HEK293T (cell line): Measurements from ENCODE around the gene CGREF1.

Experiments
- CTCF ChIA-PET: fragments of 350-600 bp; formaldehyde crosslinking; extraction: SDS; loops from one replicate; lab custom pipeline; 2021; ENCODE audit warnings: antibody characterized with exemption, inconsistent platforms; lab: Yijun Ruan, JAX
- POLR2A ChIA-PET: fragments of 350-600 bp; formaldehyde crosslinking; extraction: SDS; loops from one replicate; lab custom pipeline; 2020; ENCODE audit warnings: antibody characterized with exemption, inconsistent platforms; lab: Yijun Ruan, JAX
- DNase-seq: peaks from one replicate; pipeline ENCODE4 v3.0.0; 2012; ENCODE audit warnings: mixed read lengths; ENCODE audit errors: extremely low spot score
- ARNT ChIP-seq: fragments of 450-650 bp; IDR thresholded peaks from 2 replicates; pipeline ENCODE4 v1.6.1; 2017; ENCODE audit warnings: mild to moderate bottlenecking
- BHLHE40 ChIP-seq: fragments of 450-650 bp; IDR thresholded peaks from 2 replicates; pipeline ENCODE4 v1.6.1; 2016; ENCODE audit warnings: mild to moderate bottlenecking, moderate library complexity, borderline replicate concordance
- CTBP1 ChIP-seq: fragments of 450-650 bp; IDR thresholded peaks from 2 replicates; pipeline ENCODE4 v1.6.1; 2016; ENCODE audit warnings: borderline replicate concordance
- ELF4 ChIP-seq: fragments of 450-650 bp; IDR thresholded peaks from 2 replicates; pipeline ENCODE4 v1.6.1; 2017; ENCODE audit warnings: antibody characterized with exemption
- FOXK2 ChIP-seq: fragments of 450-650 bp; IDR thresholded peaks from 2 replicates; pipeline ENCODE4 v1.6.1; 2016; ENCODE audit warnings: mild to moderate bottlenecking
- FOXM1 ChIP-seq: fragments of 450-650 bp; IDR thresholded peaks from 2 replicates; pipeline ENCODE4 v1.6.1; 2017; ENCODE audit warnings: mild to moderate bottlenecking, borderline replicate concordance
- HDGF ChIP-seq: fragments of 450-650 bp; IDR thresholded peaks from 2 replicates; pipeline ENCODE4 v1.6.1; 2017; ENCODE audit warnings: antibody characterized with exemption, borderline replicate concordance
- L3MBTL2 ChIP-seq: fragments of 450-650 bp; conservative IDR thresholded peaks from 2 replicates; pipeline ENCODE4 v1.6.1; 2016; ENCODE audit warnings: mild to moderate bottlenecking
- LEF1 ChIP-seq: fragments of 450-650 bp; IDR thresholded peaks from 2 replicates; pipeline ENCODE4 v1.6.1; 2017; ENCODE audit warnings: mild to moderate bottlenecking, borderline replicate concordance
- NFRKB ChIP-seq: fragments of 450-650 bp; IDR thresholded peaks from 2 replicates; pipeline ENCODE4 v1.6.1; 2016; ENCODE audit warnings: mild to moderate bottlenecking, moderate library complexity
- SUZ12 ChIP-seq: fragments of 450-650 bp; IDR thresholded peaks from 2 replicates; pipeline ENCODE4 v1.6.1; 2016; ENCODE audit warnings: mild to moderate bottlenecking
- TARDBP ChIP-seq: fragments of 450-650 bp; IDR thresholded peaks from 2 replicates; pipeline ENCODE4 v1.6.1; 2016
- ZNF384 ChIP-seq: fragments of 450-650 bp; IDR thresholded peaks from 2 replicates; pipeline ENCODE4 v1.6.1; 2016
- TF ChIP-seq, protein P1 (sequence below): fragments of 450-650 bp; IDR thresholded peaks from 2 replicates; pipeline ENCODE4 v1.6.1; 2016

CGREF1 gene

DNA sequence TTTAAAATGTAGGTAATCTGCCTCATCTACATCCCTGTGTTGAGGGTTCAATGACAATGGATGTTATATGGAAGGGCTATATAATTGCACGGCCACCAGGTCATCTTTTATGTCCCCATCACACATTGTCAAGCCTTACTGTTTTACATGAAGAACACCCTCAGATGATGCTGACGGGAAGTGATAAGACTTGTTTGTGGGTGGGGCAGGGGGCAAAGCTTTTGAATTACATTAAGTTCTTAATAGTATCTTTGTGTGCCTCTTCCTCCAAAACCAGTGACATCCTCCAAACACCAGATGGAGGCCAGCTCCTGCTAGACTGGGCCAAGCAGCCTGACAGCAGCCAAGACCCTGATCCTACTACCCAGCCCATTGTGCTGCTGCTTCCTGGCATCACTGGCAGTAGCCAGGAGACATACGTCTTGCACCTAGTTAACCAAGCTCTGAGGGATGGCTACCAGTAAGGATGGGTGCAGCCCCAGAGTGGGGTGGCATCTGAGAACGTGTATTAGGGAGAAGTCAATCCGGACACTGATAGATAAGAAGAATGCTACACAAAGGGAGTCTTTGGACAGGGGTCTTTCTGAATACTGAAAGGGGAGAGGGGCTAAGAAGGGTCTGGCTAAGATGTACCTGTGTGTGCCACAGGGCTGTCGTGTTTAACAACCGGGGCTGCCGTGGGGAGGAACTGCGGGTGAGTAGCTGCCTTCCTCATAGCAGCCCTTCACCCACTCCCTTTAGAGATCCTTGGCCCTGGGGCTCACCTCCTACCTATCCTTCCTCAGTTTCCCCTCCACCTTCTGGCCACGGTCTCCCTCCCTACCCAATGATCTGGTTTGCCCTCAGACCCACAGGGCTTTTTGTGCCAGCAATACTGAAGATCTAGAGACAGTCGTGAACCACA is 10.0 kb upstream of the CGREF1 start:
- POLR2A ChIA-PET = interaction anchor here (0.5 kb wide), 1 partner anchor 96 kb away, joined by 3 read pairs; no protein-coding TSS in a partner anchor
- CTCF ChIA-PET = no interaction called here

GRCh38 chr2:27127883-27128667 is 9.1 kb upstream of the CGREF1 start:
- no peak for TF ChIP-seq BHLHE40
- ChIA-PET POLR2A (interaction anchor here (0.5 kb wide), 1 partner anchor 97 kb away, joined by 3 read pairs; no protein-coding TSS in a partner anchor), CTCF (interaction anchor here (0.7 kb wide), 1 partner anchor 41 kb away, joined by 3 read pairs; the partner anchor contains the start of gene KHK)
- DNase-seq = no peak

More for the DNA sequence above, 10.0 kb upstream of the CGREF1 start:
- TF ChIP-seq TARDBP (no peak), ZNF384 (no peak), NFRKB (no peak), SUZ12 (no peak), CTBP1 (no peak)
- DNase-seq = no peak

GRCh38 chr2:27126252-27126710 is 7.4 kb upstream of the CGREF1 start:
- ChIA-PET CTCF (no interaction called here), POLR2A (interaction anchor here (3.8 kb wide), 1 partner anchor 7 kb away, joined by 42 read pairs; the partner anchor contains the start of gene PREB)
- no peak for DNase-seq
- TF ChIP-seq L3MBTL2 (peak; percentile 46; the same call in 1 of the 2 replicates), ELF4 (no peak)
- TF ChIP-seq, protein P1, sequence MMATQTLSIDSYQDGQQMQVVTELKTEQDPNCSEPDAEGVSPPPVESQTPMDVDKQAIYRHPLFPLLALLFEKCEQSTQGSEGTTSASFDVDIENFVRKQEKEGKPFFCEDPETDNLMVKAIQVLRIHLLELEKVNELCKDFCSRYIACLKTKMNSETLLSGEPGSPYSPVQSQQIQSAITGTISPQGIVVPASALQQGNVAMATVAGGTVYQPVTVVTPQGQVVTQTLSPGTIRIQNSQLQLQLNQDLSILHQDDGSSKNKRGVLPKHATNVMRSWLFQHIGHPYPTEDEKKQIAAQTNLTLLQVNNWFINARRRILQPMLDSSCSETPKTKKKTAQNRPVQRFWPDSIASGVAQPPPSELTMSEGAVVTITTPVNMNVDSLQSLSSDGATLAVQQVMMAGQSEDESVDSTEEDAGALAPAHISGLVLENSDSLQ = peak; percentile 63

DNA sequence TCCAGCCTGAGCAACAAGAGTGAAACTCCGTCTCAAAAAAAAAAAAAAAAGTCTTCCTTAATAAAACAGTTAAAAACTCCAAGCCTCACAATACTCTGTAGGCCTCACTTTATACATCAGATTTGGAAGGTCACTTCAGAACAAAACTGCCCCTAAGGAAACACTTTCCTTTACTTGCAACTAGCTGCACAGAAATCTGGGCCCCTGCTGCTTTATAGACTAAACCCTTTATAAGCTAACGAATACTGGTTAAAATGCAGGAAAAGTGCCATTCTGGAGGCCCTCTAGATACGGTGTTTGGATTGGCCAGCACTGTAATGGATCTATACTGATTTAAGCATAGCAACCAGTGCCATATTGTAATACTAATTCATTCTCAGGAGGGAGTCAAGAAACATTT is 6.2 kb upstream of the CGREF1 start:
- DNase-seq = no peak
- ChIA-PET POLR2A (interaction anchor here (0.7 to 3.8 kb wide), 3 partner anchors 8 to 159 kb away, joined by 3 to 42 read pairs (median 3); partner anchors contain the start of gene PREB), CTCF (no interaction called here)
- TF ChIP-seq ARNT (no peak), NFRKB (no peak), ZNF384 (peak; percentile 74), LEF1 (no peak), FOXK2 (no peak)

DNA sequence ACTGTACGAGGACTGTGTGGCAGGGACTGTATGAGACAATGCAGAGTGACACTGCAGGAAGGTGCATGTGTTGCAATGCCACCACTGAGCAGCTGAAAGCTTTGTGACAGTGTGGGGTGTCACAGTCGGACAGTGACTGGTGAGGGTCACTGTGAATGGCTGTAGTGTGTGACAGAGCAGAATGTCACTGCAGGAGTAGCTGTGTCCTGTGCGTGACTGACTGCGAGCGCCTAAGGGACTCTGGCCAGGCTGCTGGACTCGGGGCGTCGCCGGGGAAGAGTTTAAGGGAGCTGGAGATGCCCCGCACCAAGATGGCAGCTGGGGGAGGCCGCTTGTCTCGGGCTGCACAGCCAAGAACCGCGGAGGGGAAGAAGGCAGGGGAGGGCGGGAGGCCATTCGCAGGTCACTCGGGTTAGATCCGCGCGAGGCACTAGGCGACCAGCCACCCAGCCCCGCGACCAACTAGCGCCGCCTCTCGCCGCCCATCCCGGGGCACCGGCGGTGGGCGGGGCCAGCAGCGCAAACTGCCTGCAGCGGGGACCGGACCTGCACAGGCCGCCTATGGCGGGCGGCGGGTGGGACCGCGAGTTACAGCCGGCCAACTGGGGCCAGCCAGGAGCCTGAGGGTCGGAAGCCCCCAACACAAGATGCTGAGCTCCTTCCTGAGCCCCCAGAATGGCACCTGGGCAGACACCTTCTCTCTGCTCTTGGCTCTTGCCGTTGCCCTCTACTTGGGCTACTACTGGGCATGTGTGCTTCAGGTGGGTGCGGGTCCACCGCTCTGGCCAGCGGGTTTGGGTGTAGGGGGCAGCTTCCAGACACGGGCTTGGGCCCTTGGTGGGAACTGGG is 4.6 kb upstream of the CGREF1 start, which contains the start of gene ABHD1:
ABHD1 (plus strand) TSS at position 514 of the 849 bp plus-strand sequence; CDS start at position 648, 134 bp downstream.
- CTCF ChIA-PET = interaction anchor here (1.2 to 1.8 kb wide), 2 partner anchors 35 to 36 kb away, joined by 3 to 5 read pairs; no protein-coding TSS in a partner anchor
- DNase-seq = peak; percentile 62
- TF ChIP-seq BHLHE40 (no peak), LEF1 (0 out of 2 replicates have a peak, but pooled peaks have one; percentile 36)
- POLR2A ChIA-PET = interaction anchor here (0.7 to 3.8 kb wide), 11 partner anchors 9 to 88 kb away, joined by 3 to 42 read pairs (median 4); partner anchors contain the start of genes AGBL5, KHK and PREB

DNA sequence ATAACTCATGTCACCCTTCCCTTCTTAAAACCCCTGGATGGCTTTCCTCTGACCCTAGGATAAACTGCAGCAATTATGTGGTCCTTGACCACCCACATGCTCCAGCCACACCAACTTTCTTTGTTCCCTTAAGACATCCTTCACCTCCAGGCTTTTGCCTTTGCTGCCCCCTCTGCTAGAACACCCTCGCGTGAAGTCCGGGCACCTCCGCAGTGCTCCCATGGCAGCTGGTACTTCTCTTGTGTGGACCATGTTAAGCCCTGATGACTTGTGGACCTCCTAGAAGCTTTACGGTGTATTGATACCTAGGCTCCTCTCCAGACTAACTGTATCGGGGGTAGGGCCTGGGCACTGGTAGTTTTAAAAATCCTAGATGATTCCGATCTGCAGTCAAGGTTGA is 3.9 kb upstream of the CGREF1 start:
- CTCF ChIA-PET = interaction anchor here (1.2 to 1.8 kb wide), 2 partner anchors 34 to 35 kb away, joined by 3 to 5 read pairs; no protein-coding TSS in a partner anchor
- no peak for DNase-seq
- TF ChIP-seq L3MBTL2 = no peak
- no peak for TF ChIP-seq ELF4
- no peak for TF ChIP-seq ZNF384
- TF ChIP-seq HDGF = no peak
- no peak for TF ChIP-seq TARDBP
- TF ChIP-seq BHLHE40 = no peak
- TF ChIP-seq CTBP1 = no peak
- TF ChIP-seq, protein P1 = no peak
- no peak for TF ChIP-seq FOXM1
- POLR2A ChIA-PET = interaction anchor here (0.7 to 3.8 kb wide), 7 partner anchors 8 to 83 kb away, joined by 3 to 42 read pairs (median 5); partner anchors contain the start of genes KHK and PREB
